ENCODE data around the gene TBX3.

- TF ChIP-seq PATZ1 (CRISPR knock-in tag; IDR thresholded peaks at IDR 0.05; ENCODE audit: borderline replicate concordance) (no peak), ISL1 (CRISPR knock-in tag; IDR thresholded peaks at IDR 0.05) (no peak), ARNTL (CRISPR knock-in tag; IDR thresholded peaks at IDR 0.05; ENCODE audit: borderline replicate concordance, low read depth) (no peak), RARB (CRISPR knock-in tag; IDR thresholded peaks at IDR 0.05) (no peak), ZFP30 (CRISPR knock-in tag; IDR thresholded peaks at IDR 0.05) (no peak), CREB5 (CRISPR knock-in tag; IDR thresholded peaks at IDR 0.05; ENCODE audit: low read depth) (no peak), ESRRG (CRISPR knock-in tag; IDR thresholded peaks at IDR 0.05) (no peak), PPARA (CRISPR knock-in tag; IDR thresholded peaks at IDR 0.05; ENCODE audit: borderline replicate concordance) (no peak), OSR1 (CRISPR knock-in tag; IDR thresholded peaks at IDR 0.05) (no peak), ZNF70 (CRISPR knock-in tag; IDR thresholded peaks at IDR 0.05) (no peak)
Measured at GRCh38 chr12:114664651-114665320, 19.2 kb downstream of the TBX3 start.
